ENCODE data around the gene PPFIA3. TPM values are rescaled to one million over a fixed set of nuclear protein-coding genes. Genes with fewer than 3 reads are reported as not detected.
A peak's percentile ranks its signal among the peaks of the same experiment; 100 is the strongest.

The PPFIA3 gene
- total and polyA plus RNA-seq, 2 experiments from 2014 or later = 25.4 to 29.7 TPM

DNA sequence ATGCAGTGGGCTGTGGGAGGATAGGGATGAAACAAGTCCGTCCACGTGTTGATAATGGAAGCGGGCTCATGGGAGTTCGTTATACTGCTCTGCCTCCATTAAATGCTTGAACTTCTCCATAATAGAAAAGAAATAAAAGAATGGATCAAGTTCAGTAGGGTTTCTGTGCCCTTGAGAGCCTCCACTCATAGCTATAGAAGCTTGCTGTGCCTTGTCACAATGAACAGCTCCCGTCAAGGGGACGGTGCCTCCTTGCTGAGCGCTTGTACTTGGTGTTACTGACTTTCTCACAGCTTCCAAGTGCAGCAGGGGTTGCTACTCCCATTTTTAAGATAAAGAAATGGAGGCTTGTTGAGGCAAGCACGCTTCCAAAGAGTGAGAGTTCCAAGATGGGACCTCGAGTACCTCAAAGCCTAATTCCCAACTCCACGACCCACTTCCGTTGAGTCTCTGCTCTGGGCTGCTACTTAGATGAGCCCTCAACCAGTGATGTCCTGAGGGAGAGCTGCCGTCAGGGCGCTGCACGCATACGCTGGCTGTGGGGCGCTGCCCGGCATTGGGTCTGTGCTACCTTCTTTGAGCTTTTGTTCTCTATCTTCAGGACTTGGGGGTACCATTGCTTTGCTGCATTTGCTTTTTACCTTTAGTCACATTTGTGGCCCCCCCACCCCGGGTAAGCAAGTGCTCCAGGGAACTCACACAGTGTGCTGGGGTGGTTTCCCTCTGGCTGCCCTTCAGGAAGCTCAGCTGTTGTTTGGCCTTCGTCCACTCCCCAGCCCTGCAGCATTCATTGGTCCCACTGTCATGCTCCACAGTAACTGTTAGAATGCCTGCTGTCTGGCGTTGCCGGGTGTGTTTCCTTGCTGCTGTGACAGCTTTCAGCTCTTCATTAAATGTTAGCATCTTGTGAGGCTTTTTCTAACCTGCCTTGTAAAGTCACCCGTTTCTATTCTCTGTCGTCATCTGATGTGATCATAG lies 24.6 kb upstream of the PPFIA3 start:
- Mint-ChIP-seq H3K27ac (peak overlapping the region; percentile 44; the same call in 1 of the 2 replicates), H3K9me3 (no peaks in the 10 kb centered on the region), H3K36me3 (ENCODE audit: low read depth) (peaks cover 93% of the 10 kb centered on the region), H3K4me3 (no peak overlapping the region), H3K4me1 (0 out of 3 replicates have a peak, but pooled peaks cover 5% of the 10 kb centered on the region), H3K27me3 (ENCODE audit: insufficient read depth, low read depth, poor library complexity) (peaks cover 4% of the 10 kb centered on the region)
- Histone ChIP-seq H3F3A (replicated peaks; ENCODE audit: low read depth) (peaks cover 62% of the 10 kb centered on the region), H2AFZ (no peak overlapping the region), H3K27me3 (ENCODE audit: insufficient read depth) (no peaks in the 10 kb centered on the region), H3K4me1 (ENCODE audit: insufficient read depth) (no peaks in the 10 kb centered on the region), H3K4me3 (no peak overlapping the region), H3K27ac (ENCODE audit: low read depth) (no peak overlapping the region), H3K9me2 (ENCODE audit: insufficient read depth) (no peaks in the 10 kb centered on the region), H3K36me3 (ENCODE audit: insufficient read depth) (peaks cover 39% of the 10 kb centered on the region), H3K4me2 (no peak overlapping the region), H3K79me2 (replicated peaks; ENCODE audit: insufficient read depth) (peaks cover 72% of the 10 kb centered on the region), H4K20me1 (replicated peaks; ENCODE audit: insufficient read depth) (peaks cover 59% of the 10 kb centered on the region)
- TF ChIP-seq ETS1 (IDR thresholded peaks at IDR 0.05) (no peak), ZNF462 (CRISPR knock-in tag; IDR thresholded peaks at IDR 0.05) (no peak)
- DNase-seq (ENCODE audit: low spot score) (no peak), ATAC-seq (no peak; the same call in 2 of the 3 replicates)
